Measurements from ENCODE around the gene PRPH2.

The PRPH2 gene

GRCh38 chr6:42762950-42763349 is 40.6 kb upstream of the PRPH2 start:
- DNase-seq: no peak
- no peak overlapping the region for H3K9ac ChIP-seq (ENCODE audit: low read length)
- H3K79me1 ChIP-seq (ENCODE audit: low read length): peaks cover 2% of the 10 kb centered on the region
- H3K56ac ChIP-seq (ENCODE audit: low read length): no peak overlapping the region
- no peak overlapping the region for H3K4ac ChIP-seq (ENCODE audit: low read depth, low read length)
- H3K27me3 ChIP-seq (ENCODE audit: insufficient read depth, low read length, poor library complexity): no peaks in the 10 kb centered on the region
- H2AK5ac ChIP-seq (ENCODE audit: low read length): no peak overlapping the region
- no CpG with 5 or more reads among the region's 3 CpGs for whole genome bisulfite sequencing (ENCODE audit: extremely low coverage, insufficient coverage, low lambda C conversion rate)
- H3K23ac ChIP-seq (ENCODE audit: low read length): no peak overlapping the region
- no peak overlapping the region for H2BK120ac ChIP-seq (ENCODE audit: low read depth, low read length)
- H3K4me1 ChIP-seq (ENCODE audit: control insufficient read depth, low read depth, low read length): no peaks in the 10 kb centered on the region
- H2BK15ac ChIP-seq (replicated peaks; ENCODE audit: low read depth): no peak overlapping the region
- H4K8ac ChIP-seq (ENCODE audit: low read depth, low read length): no peak overlapping the region
- H3K18ac ChIP-seq (ENCODE audit: low read length): no peak overlapping the region
- no peaks in the 10 kb centered on the region for H3K36me3 ChIP-seq (ENCODE audit: control insufficient read depth, insufficient read depth, low read length)
- no peak overlapping the region for H3K4me3 ChIP-seq (ENCODE audit: low read length)
- H3K4me2 ChIP-seq (ENCODE audit: low read length): no peak overlapping the region
- no peak overlapping the region for H4K5ac ChIP-seq (ENCODE audit: low read length)
- H2BK5ac ChIP-seq (ENCODE audit: low read length): no peak overlapping the region
- H3K79me2 ChIP-seq (ENCODE audit: control insufficient read depth, insufficient read depth, low read length): no peaks in the 10 kb centered on the region
- H3K27ac ChIP-seq (ENCODE audit: low read depth, low read length): no peak overlapping the region

- H3K79me2 ChIP-seq (ENCODE audit: control insufficient read depth, insufficient read depth, low read length): no peaks in the 10 kb centered on the region
- H2BK15ac ChIP-seq (replicated peaks; ENCODE audit: low read depth): no peak overlapping the region
- H3K9ac ChIP-seq (ENCODE audit: low read length): no peak overlapping the region
- no peak overlapping the region for H3K27ac ChIP-seq (ENCODE audit: low read depth, low read length)
- H3K4me1 ChIP-seq (ENCODE audit: control insufficient read depth, low read depth, low read length): no peaks in the 10 kb centered on the region
- peaks cover 2% of the 10 kb centered on the region for H3K79me1 ChIP-seq (ENCODE audit: low read length)
- no peak overlapping the region for H2BK120ac ChIP-seq (ENCODE audit: low read depth, low read length)
- DNase-seq: no peak
- H3K18ac ChIP-seq (ENCODE audit: low read length): no peak overlapping the region
- no CpG with 5 or more reads among the region's 3 CpGs for WGBS (ENCODE audit: extremely low coverage, insufficient coverage, low lambda C conversion rate)
- no peaks in the 10 kb centered on the region for H3K27me3 ChIP-seq (ENCODE audit: insufficient read depth, low read length, poor library complexity)
- H3K36me3 ChIP-seq (ENCODE audit: control insufficient read depth, insufficient read depth, low read length): no peaks in the 10 kb centered on the region
- no peak overlapping the region for H4K8ac ChIP-seq (ENCODE audit: low read depth, low read length)
- no peak overlapping the region for H3K4ac ChIP-seq (ENCODE audit: low read depth, low read length)
- no peak overlapping the region for H2BK5ac ChIP-seq (ENCODE audit: low read length)
- H3K23ac ChIP-seq (ENCODE audit: low read length): no peak overlapping the region
- no peak overlapping the region for H2AK5ac ChIP-seq (ENCODE audit: low read length)
- no peak overlapping the region for H3K4me2 ChIP-seq (ENCODE audit: low read length)
- no peak overlapping the region for H3K56ac ChIP-seq (ENCODE audit: low read length)
- H4K5ac ChIP-seq (ENCODE audit: low read length): no peak overlapping the region
- no peak overlapping the region for H3K4me3 ChIP-seq (ENCODE audit: low read length)
These were observed 40.0 kb upstream of the PRPH2 start for GRCh38 chr6:42762426-42762859.

GRCh38 chr6:42761287-42762067 is 39.1 kb upstream of the PRPH2 start:
- no peaks in the 10 kb centered on the region for H3K79me2 ChIP-seq (ENCODE audit: control insufficient read depth, insufficient read depth, low read length)
- no CpG with 5 or more reads among the region's 8 CpGs for WGBS (ENCODE audit: extremely low coverage, insufficient coverage, low lambda C conversion rate)
- H4K8ac ChIP-seq (ENCODE audit: low read depth, low read length): no peak overlapping the region
- H2BK5ac ChIP-seq (ENCODE audit: low read length): no peak overlapping the region
- no peaks in the 10 kb centered on the region for H3K4me1 ChIP-seq (ENCODE audit: control insufficient read depth, low read depth, low read length)
- H3K4ac ChIP-seq (ENCODE audit: low read depth, low read length): no peak overlapping the region
- no peak overlapping the region for H3K27ac ChIP-seq (ENCODE audit: low read depth, low read length)
- no peak overlapping the region for H3K56ac ChIP-seq (ENCODE audit: low read length)
- no peak overlapping the region for H3K9ac ChIP-seq (ENCODE audit: low read length)
- H4K5ac ChIP-seq (ENCODE audit: low read length): no peak overlapping the region
- H3K4me3 ChIP-seq (ENCODE audit: low read length): no peak overlapping the region
- H3K18ac ChIP-seq (ENCODE audit: low read length): no peak overlapping the region
- H2BK120ac ChIP-seq (ENCODE audit: low read depth, low read length): no peak overlapping the region
- H3K4me2 ChIP-seq (ENCODE audit: low read length): no peak overlapping the region
- H3K36me3 ChIP-seq (ENCODE audit: control insufficient read depth, insufficient read depth, low read length): no peaks in the 10 kb centered on the region
- H2BK15ac ChIP-seq (replicated peaks; ENCODE audit: low read depth): no peak overlapping the region
- H3K27me3 ChIP-seq (ENCODE audit: insufficient read depth, low read length, poor library complexity): no peaks in the 10 kb centered on the region
- DNase-seq: no peak
- no peak overlapping the region for H2AK5ac ChIP-seq (ENCODE audit: low read length)
- no peaks in the 10 kb centered on the region for H3K79me1 ChIP-seq (ENCODE audit: low read length)
- H3K23ac ChIP-seq (ENCODE audit: low read length): no peak overlapping the region

GRCh38 chr6:42758756-42759430 is 36.5 kb upstream of the PRPH2 start:
- Histone ChIP-seq H3K56ac (ENCODE audit: low read length) (no peak overlapping the region), H3K23ac (ENCODE audit: low read length) (no peak overlapping the region), H3K9ac (ENCODE audit: low read length) (no peak overlapping the region), H3K4ac (ENCODE audit: low read depth, low read length) (no peak overlapping the region), H3K79me2 (ENCODE audit: control insufficient read depth, insufficient read depth, low read length) (no peaks in the 10 kb centered on the region), H3K4me3 (ENCODE audit: low read length) (no peak overlapping the region), H2BK15ac (replicated peaks; ENCODE audit: low read depth) (no peak overlapping the region), H3K79me1 (ENCODE audit: low read length) (no peaks in the 10 kb centered on the region), H3K18ac (ENCODE audit: low read length) (no peak overlapping the region), H3K4me2 (ENCODE audit: low read length) (no peak overlapping the region), H4K8ac (ENCODE audit: low read depth, low read length) (no peak overlapping the region), H2BK5ac (ENCODE audit: low read length) (no peak overlapping the region), H3K27me3 (ENCODE audit: insufficient read depth, low read length, poor library complexity) (no peaks in the 10 kb centered on the region), H3K36me3 (ENCODE audit: control insufficient read depth, insufficient read depth, low read length) (no peaks in the 10 kb centered on the region), H2AK5ac (ENCODE audit: low read length) (no peak overlapping the region), H3K4me1 (ENCODE audit: control insufficient read depth, low read depth, low read length) (peaks cover 2% of the 10 kb centered on the region), H3K27ac (ENCODE audit: low read depth, low read length) (no peak overlapping the region), H4K5ac (ENCODE audit: low read length) (no peak overlapping the region), H2BK120ac (ENCODE audit: low read depth, low read length) (no peak overlapping the region)
- no CpG with 5 or more reads among the region's 3 CpGs for WGBS (ENCODE audit: extremely low coverage, insufficient coverage, low lambda C conversion rate)
- no peak for DNase-seq

GRCh38 chr6:42756722-42757121 is 34.3 kb upstream of the PRPH2 start:
- no peak overlapping the region for H2BK15ac ChIP-seq (replicated peaks; ENCODE audit: low read depth)
- H3K4me3 ChIP-seq (ENCODE audit: low read length): no peak overlapping the region
- H3K27me3 ChIP-seq (ENCODE audit: insufficient read depth, low read length, poor library complexity): no peaks in the 10 kb centered on the region
- H2BK120ac ChIP-seq (ENCODE audit: low read depth, low read length): no peak overlapping the region
- no peak overlapping the region for H3K27ac ChIP-seq (ENCODE audit: low read depth, low read length)
- no peaks in the 10 kb centered on the region for H3K79me2 ChIP-seq (ENCODE audit: control insufficient read depth, insufficient read depth, low read length)
- no peak overlapping the region for H2BK5ac ChIP-seq (ENCODE audit: low read length)
- H3K36me3 ChIP-seq (ENCODE audit: control insufficient read depth, insufficient read depth, low read length): no peaks in the 10 kb centered on the region
- no peak for DNase-seq
- H3K9ac ChIP-seq (ENCODE audit: low read length): no peak overlapping the region
- H4K5ac ChIP-seq (ENCODE audit: low read length): peak overlapping the region; percentile 36
- peaks cover 2% of the 10 kb centered on the region for H3K4me1 ChIP-seq (ENCODE audit: control insufficient read depth, low read depth, low read length)
- no peak overlapping the region for H3K18ac ChIP-seq (ENCODE audit: low read length)
- no CpG with 5 or more reads among the region's 7 CpGs for WGBS (ENCODE audit: extremely low coverage, insufficient coverage, low lambda C conversion rate)
- H3K4ac ChIP-seq (ENCODE audit: low read depth, low read length): no peak overlapping the region
- H2AK5ac ChIP-seq (ENCODE audit: low read length): no peak overlapping the region
- H3K56ac ChIP-seq (ENCODE audit: low read length): no peak overlapping the region
- no peak overlapping the region for H3K23ac ChIP-seq (ENCODE audit: low read length)
- no peak overlapping the region for H4K8ac ChIP-seq (ENCODE audit: low read depth, low read length)
- H3K79me1 ChIP-seq (ENCODE audit: low read length): no peaks in the 10 kb centered on the region
- no peak overlapping the region for H3K4me2 ChIP-seq (ENCODE audit: low read length)

Data from mesendoderm (in vitro differentiated cells).